ENCODE data around the gene SELL. TPM values are rescaled to one million over a fixed set of nuclear protein-coding genes. Genes with fewer than 3 reads are reported as not detected.
"Not testable (repeated sequence)": the region's sequence is repeated elsewhere in the genome, so short reads cannot be mapped to it uniquely, and the experiment has no call there.

SELL gene
- total RNA-seq, 1 donor from 2014 or later: 12.3 TPM

- not testable (repeated sequence) for DNase-seq
These were observed 44.2 kb downstream of the SELL start for GRCh38 chr1:169667227-169667639.

GRCh38 chr1:169662680-169663079 is 48.7 kb downstream of the SELL start:
- not testable (repeated sequence) for DNase-seq

GRCh38 chr1:169661066-169661465 is 50.4 kb downstream of the SELL start:
- DNase-seq: not testable (repeated sequence)

- DNase-seq: not testable (repeated sequence)
These were observed 52.6 kb downstream of the SELL start for GRCh38 chr1:169658777-169659176.

GRCh38 chr1:169653873-169654272 is 57.5 kb downstream of the SELL start:
- no peak for DNase-seq

GRCh38 chr1:169651035-169651434 is 60.4 kb downstream of the SELL start:
- no peak for DNase-seq

GRCh38 chr1:169650551-169650950 is 60.9 kb downstream of the SELL start:
- DNase-seq: no peak

- DNase-seq: no peak
These were observed 62.7 kb downstream of the SELL start for GRCh38 chr1:169648709-169649108.

GRCh38 chr1:169648187-169648586 is 63.2 kb downstream of the SELL start:
- no peak for DNase-seq

GRCh38 chr1:169647512-169647911 is 63.9 kb downstream of the SELL start:
- DNase-seq: no peak

GRCh38 chr1:169644297-169644696 is 67.1 kb downstream of the SELL start:
- no peak for DNase-seq

Other genes starting within 250 kb of the SELL start
- 23.9 TPM for gene SLC19A2, start 225.7 kb downstream of the SELL start, total RNA-seq
- 0.89 TPM for gene F5, start 125.1 kb downstream of the SELL start, total RNA-seq
- 1.4 TPM for gene SELP, start 81.5 kb downstream of the SELL start, total RNA-seq
- 14.0 TPM for gene SELE, start 22.5 kb upstream of the SELL start, total RNA-seq
- 7.6 TPM for gene METTL18, start 83.3 kb upstream of the SELL start, total RNA-seq
- 7.3 TPM for gene SCYL3, start 182.3 kb upstream of the SELL start, total RNA-seq